Measurements from ENCODE around the gene NKX3-2. TPM values are rescaled to one million over a fixed set of nuclear protein-coding genes. Genes with fewer than 3 reads are reported as not detected.
A peak's percentile ranks its signal among the peaks of the same experiment; 100 is the strongest.

NKX3-2 gene
- total RNA-seq, 1 experiment from 2014 or later = 2.6 TPM

- DNase-seq (ENCODE audit: low read depth) = no peak
These were observed 1.1 kb upstream of the NKX3-2 start for GRCh38 chr4:13545394-13545808.

DNA sequence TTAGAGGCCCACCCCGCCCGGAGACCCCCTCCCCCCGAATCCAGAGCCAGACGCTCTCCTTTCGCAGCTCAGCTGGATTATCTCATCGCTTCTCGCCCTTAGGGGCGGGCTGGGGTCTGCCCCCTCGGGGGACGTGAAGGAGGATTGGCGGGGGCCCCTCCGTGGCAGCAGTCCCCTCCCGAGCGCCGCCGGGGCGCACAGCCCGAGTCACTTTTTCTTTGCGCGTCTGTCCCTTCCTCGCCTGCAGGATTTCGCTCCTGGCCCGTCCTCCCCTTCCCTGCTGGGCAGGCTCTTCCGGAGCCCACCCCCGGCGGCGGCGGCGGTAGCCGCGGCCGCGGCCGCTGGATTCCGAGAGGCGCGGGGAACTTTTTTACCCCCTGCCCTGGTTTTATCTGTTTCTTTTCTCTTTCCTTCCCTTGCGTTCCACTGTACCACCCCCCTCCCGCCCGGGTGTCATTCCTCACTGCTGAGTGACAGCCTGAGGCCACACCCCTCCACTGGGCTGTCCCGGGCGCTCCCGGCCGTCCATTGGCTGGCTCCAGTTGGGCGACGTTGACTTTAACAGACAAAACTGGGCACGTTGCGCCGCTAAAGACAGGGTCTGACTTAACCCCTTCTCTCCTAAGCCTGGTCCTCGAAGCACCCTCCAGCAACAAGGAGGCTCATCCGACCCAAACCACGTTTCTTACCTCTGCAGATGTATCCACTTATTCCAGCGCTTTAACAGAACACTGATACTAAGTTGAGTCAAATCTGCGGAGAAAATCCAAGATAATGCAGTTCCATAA lies 492 bp upstream of the NKX3-2 start:
- DNase-seq (ENCODE audit: low read depth) = peak; percentile 86

- DNase-seq (ENCODE audit: low read depth) = no peak
These were observed 1.1 kb downstream of the NKX3-2 start for GRCh38 chr4:13543032-13543838.

GRCh38 chr4:13542577-13543031 lies 1.7 kb downstream of the NKX3-2 start:
- no peak for DNase-seq (ENCODE audit: low read depth)

- DNase-seq (ENCODE audit: low read depth) = no peak
These were observed 2.4 kb downstream of the NKX3-2 start for GRCh38 chr4:13541720-13542576.

DNA sequence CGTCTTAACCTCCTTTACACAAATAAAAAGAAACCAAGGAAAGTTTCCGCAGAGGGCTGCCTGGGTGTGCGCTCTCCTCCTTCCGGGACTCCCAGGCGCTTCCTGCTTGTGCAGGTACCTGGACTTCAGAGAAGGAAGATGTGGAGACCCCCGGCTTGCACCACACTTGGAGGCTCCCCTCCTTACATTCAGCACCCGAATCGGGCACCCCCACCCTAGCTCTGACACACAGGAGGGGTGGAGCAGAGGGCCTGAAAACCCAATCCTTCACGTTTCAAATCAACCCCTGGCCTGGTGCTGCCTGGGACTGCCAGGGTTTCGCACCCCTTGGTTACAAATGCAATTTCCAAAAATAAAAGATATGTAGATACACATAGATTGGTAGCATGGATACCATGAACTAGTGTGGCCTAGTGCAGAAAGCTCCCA lies 3.1 kb downstream of the NKX3-2 start:
- DNase-seq (ENCODE audit: low read depth) = no peak

DNA sequence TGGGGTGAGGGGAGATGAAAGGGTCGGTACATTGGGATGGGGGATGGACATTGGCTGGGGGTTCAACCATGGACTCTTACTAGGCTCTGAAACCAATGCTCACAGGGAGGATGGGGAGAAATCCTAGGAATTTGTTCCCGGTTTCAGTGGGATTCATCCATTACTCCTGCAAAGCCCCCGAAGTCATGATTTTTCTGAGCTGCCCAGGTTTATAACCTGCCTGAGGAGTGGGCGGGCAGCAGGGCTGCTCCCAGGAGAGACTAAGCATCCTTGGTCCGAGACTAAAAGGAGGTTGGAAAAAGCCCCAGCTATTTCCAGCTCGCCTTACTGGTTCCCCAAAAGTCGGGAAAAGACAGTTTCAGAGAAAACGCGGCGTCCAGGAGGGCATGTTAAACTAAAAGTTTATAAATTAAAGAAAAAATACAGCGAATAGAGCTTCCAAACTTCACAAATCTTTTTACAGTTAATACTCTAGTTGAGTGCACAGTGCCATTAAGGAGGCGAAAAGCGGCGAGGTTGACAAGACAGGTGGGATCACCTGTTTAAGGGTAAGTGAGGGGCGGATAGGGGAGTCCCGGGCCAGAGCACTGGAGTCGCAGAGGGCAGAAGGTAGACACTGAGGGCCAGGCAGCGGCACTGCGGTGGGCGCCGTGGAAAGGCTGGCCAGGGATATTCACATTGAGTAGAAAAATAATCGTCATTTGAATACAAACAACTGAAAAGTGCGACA lies 3.7 kb downstream of the NKX3-2 start:
- no peak for DNase-seq (ENCODE audit: low read depth)

- no peak for DNase-seq (ENCODE audit: low read depth)
These were observed 4.5 kb downstream of the NKX3-2 start for GRCh38 chr4:13539619-13540445.

DNA sequence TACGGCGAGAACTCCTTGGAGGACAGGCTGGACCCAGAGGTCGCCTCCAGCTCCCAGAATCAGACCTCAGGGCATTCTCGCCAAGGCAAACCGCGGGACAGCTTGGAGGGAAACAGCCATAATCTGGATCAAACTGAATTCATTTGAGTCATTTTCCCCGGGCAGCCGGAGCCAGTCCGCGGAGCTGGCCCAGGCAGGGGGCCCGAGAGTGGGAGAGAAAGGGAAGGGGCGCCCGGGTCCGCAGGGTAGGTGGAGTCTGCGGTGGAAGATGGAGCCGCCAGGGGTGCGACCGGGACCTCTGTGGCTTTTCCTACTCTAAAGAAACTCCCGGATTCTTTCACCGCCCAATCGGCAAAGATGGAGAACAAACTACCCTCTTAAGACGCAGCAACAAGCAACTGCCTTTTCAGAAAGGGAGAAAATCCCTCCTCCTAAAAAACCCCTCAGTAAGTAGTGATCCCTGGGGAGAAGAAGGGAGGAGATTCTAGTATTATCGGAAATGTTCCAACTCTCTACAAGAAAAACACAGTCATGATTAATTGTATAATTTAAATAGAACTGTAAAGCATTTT lies 5.2 kb downstream of the NKX3-2 start:
- DNase-seq (ENCODE audit: low read depth) = peak; percentile 32

DNA sequence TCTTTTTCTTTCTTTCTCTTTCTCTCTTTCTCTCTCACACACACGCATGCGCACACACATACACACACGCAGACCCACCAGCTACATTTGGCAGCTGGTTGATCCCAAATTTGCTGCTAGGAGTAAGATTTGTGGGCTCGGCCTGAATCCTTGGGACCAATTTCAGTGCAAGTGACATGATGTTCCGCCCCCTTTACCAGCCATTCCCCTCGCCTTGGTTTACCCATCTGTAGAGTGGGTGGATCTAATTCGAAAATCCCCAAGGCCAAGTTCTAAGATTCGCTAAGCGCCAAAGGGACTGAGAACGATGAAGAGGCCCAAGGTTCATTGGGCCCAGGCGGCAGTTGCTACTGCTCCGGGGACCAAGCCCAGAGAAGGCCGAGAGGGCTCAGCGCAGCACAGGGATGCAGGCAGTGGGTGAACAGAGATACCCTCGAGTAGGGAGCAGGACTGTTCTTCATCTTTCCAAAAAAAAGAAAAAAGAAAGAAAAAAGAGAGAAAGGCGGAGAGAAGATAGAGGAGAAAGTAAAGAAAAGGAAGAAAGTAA lies 5.8 kb downstream of the NKX3-2 start:
- DNase-seq (ENCODE audit: low read depth) = no peak

DNA sequence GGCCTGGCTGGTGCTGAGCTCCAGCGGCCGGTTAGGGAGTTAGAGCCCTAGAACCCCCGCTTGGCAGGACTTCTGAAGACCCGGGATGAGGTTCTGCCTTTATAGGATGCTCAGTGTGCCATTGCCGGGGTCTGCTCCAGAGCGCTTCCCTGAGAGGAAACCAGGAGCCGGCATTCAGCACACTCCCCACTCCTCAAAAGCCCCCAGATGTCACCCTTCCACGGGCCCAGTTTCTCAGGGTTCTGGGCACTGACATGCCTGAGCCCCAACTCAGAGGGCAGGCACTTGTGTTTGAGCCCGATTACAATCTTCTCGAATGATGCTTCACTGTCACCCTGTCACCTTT lies 6.5 kb downstream of the NKX3-2 start:
- DNase-seq (ENCODE audit: low read depth) = no peak

GRCh38 chr4:13537011-13537831 lies 7.1 kb downstream of the NKX3-2 start:
- DNase-seq (ENCODE audit: low read depth) = no peak

GRCh38 chr4:13536607-13537006 lies 7.7 kb downstream of the NKX3-2 start:
- no peak for DNase-seq (ENCODE audit: low read depth)

GRCh38 chr4:13535708-13536361 lies 8.5 kb downstream of the NKX3-2 start:
- DNase-seq (ENCODE audit: low read depth) = no peak

DNA sequence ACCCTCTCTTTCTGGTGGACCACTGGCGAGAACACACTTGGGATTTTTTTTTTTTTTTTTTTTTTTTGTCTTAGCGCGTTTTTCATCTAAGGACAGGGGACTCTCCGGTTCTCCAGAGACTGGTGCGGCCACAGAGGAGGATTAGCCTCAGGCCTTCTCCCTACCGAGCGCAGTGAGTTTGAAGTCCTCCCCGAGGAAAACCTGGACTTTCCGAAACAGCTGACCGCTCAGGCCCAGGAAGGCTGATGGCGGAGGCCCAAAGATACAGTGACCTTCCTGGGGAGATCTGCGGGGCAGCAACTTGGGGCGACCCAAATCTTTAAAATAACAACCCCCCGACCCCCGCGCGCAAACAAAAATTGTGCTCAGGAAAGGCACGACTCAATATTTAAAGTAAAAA lies 9.2 kb downstream of the NKX3-2 start:
- DNase-seq (ENCODE audit: low read depth) = no peak

DNA sequence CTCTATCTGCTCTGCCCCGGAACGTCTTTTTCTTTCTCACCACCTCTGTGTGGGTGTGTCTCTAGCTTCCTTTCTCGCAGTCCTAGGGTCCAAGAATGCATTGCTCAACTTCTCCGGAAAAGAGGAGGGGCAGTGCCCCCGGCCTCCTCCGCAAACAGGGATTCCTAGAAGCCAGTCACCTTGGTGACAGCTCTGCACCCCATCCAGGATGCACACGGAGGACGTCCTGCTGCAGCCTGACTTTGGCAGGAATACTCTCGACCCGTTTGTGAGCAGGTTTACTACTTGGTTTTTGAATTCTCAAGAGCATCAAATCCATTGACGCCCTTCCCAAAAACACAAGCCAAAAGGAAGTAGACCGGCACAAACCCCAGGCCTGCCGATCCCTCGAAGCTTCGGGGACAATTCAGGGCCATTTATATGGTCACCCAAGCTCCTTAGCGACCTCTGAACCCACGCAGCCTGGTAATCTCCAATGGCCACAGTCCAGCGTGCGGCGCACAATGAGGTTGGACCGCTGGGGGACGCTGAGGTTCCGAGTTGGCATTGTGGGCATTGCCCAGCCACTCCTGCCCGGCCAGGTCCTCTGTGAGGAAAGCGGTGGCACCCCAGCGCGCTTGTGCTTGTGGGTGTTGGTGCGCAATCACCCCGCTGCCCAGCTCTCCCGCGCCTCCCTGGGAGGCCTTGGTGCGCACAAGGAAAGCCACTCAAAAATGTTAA lies 9.8 kb downstream of the NKX3-2 start:
- DNase-seq (ENCODE audit: low read depth) = no peak

- DNase-seq (ENCODE audit: low read depth) = no peak
These were observed 10.5 kb downstream of the NKX3-2 start for GRCh38 chr4:13533670-13534343.
